Right forelimb (tissue), 1 donor: ENCODE data around the gene EFNA4.

Experiments
- DNase-seq: peaks from one replicate; pipeline ENCODE4 v3.0.0-alpha.2; 2018

EFNA4 gene

DNA sequence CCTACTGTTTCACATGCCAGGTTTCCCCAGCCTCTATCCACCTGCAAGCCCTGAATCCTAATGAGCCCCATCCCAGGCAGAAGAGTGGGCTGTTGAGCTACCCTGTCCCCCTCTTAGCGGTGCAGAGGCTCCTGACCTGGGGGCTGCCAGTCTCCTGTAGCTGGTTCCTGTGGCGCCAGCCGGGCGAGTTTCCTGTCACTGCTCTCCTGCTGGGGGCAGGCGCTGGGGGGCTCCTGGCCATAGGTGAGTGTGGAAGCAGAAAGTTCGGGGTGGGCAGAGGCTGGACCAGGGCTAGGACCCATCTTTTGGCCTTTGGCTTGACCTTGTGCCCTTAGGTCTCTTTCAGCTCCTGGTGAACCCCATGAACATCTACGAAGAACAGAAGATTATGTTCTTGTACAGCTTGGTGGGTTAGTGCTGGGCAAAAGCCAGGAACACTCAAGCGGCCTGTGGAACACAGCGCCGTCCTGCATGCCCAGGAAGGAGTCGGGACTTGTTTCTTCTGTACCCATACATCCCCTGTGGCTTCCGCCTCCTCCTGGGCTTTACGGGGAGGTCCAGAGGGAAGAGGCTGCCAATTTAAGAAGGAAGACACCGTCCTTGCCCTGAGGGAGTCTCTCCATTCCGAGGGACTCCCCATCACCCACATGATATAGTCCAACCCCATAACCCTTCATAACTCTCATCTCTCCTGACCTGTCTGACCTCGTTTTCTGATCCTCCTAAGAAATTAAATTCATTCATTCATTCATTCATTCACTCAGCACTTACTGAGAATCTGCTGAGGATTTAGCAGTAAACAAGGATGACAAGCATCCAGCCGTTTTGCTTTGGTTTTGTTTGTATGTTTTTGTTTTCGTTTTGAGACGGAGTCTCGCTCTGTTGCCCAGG, 29.0 kb upstream of the EFNA4 start:
- DNase-seq = no peak

DNA sequence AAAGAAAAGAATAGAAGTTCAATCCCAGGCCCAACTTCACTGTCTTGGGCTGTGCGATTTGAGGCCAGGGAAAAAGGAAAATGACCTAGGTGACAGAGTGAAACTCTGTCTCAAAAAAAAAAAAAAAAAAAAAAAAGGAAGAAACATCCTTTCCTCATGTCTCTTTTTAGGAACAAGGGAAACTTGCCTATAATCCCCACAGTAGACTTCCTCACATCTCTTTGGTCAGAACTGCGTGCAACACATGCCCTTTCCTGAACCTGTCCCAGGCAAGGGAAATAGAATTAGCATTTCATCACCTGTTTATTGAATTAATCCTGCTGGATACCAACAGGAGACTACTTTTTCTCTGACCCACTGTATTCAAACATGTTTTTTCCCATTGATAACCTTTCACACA, 27.6 kb upstream of the EFNA4 start:
- DNase-seq = no peak

DNA sequence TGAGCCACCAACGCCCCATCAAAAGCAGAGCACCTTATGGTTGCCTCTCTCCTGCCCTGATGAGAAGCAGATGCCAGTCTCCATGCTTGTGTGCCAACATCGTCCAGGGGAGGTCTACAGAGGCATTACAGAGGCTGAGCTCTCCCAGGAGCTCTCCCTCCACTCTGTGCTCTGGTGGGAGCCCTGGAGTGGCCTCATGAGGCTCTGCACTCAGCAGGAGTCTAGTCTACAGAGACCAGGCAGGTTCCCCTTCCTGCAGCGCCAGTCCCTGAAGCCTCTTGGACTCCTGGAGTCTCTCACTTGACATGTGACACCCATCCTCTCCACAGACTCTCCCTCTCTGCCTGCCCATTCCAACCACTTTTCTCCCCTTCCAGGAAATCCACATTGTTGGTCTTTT, 26.5 kb upstream of the EFNA4 start:
- DNase-seq = no peak

DNA sequence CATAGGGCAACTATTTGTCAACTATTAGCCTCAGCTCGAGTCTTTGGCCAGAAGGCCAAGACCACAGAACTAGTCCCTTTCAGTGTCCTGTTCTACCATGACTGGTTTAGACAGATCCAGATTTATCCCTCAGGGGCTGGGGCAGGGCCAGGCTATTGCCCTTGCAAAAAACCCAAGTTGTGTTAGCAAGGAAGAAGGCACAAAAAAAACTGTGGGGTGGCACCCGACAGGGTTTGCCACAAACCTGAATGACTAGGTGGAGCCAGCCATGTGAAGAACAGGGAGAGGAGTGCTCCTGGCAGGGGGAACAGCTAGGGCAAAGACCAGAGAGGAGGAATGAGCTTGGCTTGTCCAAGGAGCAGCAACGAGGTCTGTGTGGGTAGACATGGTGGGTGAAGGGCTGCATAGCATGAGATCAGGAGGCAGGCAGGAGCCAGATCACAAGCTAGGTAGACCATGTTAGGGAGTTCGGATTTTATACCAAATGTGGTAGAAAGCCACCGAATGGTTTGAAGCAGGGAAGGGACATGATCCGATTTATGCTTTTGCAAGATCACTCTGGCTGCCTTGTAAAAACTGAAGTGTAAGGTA, 25.6 kb upstream of the EFNA4 start:
- no peak for DNase-seq

DNA sequence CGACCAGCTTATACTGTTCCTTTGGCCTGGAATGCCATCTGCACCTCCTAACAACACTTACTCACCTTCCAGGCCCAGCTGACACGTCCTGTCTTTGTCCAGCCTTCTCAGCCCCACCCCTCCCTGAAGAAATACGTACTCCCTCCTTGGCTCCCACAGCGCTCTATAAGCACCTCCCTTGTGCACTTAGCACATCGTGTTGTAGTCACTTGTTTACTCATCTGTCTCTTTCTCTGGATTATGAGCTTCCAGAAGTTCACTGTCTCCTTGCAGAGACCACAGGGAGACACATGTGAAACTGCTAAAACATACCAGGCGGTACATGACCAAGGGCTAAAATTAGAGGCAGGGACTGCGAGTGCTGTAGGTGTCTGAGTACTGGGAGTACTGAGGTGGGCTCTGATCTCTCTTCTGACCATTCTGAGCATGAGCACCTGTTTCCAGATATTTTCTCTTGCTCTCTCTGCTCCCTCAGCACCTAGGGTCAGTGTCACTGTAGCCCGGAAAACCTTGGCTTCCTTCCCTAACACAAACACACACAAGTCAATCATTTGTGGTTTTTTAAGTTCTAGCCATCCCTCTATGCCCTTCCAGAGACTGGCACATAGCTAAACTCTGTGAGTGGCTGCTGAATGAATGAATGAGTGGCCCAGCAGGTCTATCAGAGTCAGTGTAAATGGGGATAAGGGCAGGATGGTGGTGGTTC, 24.8 kb upstream of the EFNA4 start:
- DNase-seq = no peak

DNA sequence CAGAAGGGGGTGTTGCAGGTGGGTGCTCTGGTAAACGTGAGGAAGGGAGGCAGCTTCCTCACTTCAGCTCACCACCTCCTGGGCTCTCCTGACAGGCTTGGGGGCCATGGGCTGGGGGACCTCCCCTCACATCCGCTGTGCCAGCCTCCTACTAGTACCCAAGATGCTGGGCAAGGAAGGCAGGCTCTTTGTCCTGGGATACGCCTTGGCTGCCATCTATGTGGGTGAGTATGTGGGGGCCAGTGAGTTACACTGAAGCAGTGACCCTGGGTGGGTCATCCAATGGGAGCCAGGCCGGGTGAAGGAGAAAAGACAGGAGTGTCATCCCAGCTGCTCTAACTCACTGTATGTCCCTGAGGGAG, 24.3 kb upstream of the EFNA4 start:
- DNase-seq = no peak

DNA sequence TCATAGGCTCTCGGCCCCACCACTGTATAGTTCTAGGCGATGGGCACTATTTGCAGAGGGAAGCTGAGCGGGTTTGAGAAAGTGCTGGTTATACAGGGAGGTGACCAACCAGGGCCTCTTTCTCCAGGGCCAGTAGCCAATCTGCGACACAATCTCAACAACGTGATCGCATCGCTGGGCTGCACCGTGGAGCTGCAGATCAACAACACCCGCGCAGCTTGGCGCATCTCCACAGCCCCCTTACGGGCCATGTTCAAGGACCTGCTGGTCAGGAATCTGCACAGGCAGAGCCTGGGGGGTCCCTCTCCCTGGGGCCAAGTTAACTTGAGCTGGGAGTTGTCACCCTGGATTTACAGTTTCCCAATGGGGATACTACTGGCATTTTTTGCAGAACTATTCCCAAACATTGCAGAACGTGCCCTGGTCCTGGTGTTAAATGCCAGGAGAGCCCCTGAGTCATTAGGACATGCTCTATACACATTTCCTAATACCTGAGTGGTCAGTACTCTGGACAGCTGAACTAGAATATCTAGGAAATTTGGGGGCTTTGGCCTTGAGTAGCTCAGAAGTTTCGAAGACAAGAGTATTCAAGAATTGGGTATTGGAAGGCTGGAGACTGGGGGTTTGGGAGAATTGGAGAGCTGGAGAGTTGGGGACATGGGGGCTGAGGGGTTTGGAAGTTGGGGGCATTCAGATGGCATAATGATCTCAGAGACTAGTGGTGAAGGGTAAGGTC, 23.0 kb upstream of the EFNA4 start:
- no peak for DNase-seq

DNA sequence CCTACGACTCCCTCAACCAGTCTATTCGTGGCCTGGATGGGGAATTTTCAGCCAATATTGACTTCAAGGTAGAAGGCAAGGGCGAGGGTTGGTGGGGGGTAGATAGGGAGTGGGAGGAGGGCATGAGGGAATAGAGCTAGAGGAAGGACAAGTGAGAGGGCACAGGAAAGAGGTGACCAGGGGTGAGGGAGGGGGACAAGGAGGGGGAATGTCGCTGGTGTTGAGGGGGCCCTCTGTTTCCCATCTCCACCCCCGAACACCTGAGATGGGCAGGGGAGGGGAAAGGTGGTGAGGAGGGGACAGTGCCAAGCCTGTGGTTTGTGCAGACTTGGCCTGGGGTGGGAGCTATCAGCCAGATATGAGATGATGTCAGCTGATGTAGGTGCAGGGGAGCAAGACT, 20.8 kb upstream of the EFNA4 start:
- DNase-seq = no peak

DNA sequence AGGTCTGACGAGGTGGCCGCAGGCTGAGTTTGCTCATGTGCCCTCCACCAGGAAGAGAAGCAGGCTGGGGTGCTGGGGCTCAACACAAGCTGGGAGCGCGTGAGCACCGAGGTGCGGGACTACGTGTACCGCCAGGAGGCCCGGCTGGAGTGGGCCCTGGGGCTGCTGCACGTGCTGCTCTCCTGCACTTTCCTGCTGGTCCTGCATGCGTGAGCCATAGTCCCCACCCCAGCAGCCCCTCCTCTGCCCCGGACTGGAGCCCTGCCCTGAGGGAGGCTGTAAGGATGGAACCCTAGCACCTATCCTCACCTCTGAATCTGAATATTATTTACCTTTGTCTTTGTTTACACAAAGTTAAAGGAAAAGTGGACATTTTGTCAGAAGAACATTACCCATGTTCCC, 20.2 kb upstream of the EFNA4 start:
- DNase-seq = no peak

DNA sequence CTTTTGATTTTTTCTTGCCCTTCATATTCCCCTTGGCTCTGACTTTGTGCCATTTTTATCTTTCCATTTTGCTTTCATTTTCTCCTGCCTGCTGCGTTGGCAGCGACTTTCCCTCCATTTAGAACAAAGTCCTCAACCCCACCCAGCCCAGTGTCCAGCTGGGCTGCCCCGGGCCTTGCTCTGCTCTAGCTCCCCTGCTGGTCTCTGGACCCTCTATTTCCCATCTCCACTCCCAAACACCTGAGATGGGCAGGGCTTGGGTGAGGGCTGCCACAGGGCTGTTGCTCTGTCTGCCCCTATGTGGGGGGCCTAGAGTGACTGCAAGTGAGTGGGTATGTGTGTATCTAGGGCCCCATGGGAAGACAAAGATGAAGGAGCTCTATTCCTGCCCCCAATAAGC, 19.7 kb upstream of the EFNA4 start:
- no peak for DNase-seq

DNA sequence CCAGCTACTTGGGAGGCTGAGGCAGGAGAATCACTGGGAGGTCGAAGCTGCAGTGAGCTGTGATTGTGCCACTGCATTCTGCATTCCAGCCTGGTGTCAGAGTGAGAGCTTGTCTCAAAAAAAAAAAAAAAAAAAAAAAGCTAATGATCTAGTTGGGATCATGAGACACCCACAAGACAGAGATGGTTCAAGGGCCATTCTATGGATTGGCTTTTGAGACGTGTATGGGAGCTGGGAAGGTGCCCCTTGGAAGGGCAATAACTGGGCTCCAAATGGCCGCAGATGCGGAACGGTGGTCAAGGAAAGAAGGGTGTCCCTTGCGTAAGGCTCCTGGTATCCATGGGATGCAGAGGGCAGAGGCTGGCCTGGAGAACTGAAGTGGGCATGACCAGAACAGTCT, 19.2 kb upstream of the EFNA4 start:
- no peak for DNase-seq

DNA sequence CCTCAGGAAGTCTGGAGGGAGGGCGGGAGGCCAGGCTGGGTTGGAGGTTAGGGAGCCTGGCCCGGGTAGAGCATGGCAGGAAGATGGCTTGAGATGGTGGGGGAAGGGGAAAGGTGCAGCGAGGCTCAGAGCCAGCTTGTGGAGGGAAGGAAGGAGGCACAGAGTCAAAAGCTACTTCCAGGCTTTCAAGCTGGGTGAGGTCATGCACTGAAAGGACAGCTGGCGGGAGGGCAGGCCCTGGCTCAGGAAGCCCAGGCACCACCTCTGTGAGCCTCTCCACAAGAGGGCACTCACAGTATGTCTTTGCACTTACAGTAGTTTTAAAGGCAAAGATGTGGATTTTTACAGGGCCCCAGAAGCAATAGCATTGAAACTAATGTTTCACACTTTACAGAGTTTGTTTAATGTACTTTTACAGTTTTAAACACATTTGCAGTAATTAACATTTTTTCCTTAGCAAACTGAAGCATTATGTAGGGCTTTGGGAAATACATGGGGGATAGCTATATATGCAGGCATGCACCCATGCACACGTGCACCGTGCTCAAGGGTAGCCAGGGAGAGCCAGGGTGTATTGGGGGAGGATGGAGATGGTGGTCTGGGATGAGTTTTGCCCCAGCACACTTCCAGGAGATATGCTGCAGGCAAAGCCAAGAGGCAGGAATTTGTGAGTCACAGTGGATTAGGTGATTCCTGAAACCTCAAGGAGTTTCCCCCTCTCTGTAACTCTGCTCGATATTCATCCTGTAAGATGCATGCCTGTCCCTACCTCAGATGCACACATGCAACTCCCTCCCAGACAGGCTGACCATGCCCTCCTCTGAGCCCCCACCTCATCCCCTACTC, 18.5 kb upstream of the EFNA4 start:
- peak; percentile 69 for DNase-seq

DNA sequence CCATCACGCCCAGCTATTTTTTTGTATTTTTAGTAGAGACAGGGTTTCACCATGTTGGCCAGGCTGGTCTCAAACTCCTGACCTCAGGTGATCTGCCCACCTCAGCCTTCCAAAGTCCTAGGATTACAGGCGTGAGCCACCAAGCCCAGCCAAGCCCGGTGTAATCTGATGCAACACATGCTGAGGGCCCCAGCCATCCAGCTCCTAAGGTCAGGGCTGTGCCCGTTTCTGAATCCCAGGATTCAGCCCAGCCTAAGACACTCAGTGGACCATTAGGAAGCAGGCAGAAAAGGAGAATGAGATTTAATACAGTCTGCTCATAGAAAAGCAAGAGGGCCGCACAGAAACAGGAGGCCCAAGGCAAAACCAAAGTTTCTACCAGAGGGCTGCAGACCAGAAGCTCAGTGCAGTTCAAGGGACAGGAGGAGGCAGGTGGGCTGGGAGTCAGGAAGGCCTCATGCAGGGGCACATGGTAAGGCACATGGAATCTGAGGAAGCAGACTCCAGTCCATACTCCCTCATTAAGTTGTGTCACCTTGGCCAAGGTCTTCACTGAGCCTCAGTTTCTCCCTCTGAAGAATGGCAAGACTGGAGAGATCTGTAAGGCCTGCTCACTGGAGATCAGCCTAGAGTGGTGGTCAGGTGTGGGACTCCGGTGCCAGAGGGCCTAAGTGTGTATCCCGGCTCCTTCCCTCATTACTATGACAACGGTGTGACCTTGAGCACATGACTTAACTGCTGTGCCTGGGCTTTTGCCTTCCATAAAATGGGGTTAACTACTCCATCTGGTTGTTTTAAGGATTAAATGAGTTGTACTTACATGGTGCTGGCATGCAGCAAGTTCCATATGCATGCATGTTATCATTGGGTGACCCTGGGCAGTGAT, 14.8 kb upstream of the EFNA4 start:
- DNase-seq = no peak

DNA sequence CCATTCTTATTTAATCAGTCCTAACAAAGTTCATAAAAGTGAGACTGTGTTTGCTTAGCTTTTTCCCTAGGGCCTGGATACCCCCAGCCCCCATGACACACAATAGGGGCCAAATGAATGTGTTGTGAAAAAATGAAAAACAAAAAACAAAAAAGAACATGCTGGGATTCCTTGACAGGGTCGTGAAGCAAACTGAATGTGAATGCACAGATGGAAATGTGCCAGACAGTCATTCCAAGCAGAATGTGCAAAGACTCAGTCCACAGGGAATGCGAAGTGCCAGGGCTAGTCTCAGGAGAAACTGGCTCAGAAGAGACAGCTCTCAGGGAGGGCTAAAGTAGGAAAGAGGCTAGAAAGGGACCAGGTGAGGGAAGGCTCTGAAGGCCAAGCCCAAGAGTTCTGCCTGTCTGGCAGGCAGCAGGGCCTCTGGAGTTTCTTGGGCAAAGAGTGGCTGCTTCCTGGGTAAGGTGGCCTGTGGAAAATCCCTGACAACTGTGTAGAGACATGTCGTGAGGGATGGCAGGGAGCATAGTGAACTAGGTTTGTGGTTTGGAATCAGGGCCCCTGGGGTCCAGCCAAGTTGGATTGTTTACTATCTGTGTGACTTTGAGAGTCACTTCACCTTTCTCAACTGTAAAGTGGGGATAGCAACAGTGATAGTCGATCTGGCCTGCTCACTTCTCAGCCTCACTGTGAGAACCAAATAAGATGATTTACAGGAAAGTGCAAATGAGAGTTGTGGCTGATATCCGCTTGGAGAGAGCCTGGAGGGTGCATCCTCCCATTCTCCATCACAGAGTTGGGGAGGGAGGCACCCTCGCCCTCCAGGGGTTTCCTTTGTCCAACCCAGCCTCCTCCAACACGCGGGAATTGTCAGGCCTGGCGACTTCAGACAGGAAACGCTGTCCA, 13.6 kb upstream of the EFNA4 start:
- DNase-seq = no peak

DNA sequence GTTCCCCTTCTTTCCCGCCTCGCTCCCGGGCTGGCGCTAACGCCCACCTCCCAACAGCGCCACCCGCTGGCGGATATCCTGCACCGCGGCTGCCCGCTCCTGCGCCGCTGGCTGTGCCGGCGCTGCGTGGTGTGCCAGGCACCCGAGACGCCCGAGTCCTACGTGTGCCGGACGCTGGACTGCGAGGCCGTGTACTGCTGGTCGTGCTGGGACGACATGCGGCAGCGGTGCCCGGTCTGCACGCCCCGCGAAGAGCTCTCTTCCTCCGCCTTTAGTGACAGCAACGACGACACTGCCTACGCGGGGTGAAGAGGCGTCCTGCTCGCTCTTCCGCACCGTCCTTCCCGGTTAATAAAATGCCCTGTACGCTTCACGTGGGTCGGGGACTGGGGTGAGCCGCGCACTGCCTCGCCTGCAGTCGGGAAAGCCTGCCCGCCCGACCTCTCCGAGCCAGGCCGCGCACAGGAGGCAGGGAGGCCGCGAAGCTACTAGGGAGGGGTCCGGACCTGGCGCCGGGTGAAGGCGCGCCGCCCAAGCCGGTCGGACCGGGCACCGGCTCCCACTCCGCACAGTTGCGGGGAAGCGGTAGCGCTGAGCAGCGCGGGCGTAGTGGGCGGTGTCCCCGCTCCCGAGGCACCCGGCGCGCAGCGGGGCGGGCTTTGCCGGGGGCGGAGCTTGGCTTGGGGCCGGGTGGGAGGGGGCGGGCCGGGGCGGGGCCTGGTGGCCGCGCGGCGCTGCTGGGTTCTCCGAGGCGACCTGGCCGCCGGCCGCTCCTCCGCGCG, 12.8 kb upstream of the EFNA4 start, which contains the start of gene ADAM15:
ADAM15 (plus strand) TSS at position 757 of the 782 bp plus-strand sequence. CDS start 71 bp downstream, outside the sequence.
- DNase-seq = peak; percentile 91

DNA sequence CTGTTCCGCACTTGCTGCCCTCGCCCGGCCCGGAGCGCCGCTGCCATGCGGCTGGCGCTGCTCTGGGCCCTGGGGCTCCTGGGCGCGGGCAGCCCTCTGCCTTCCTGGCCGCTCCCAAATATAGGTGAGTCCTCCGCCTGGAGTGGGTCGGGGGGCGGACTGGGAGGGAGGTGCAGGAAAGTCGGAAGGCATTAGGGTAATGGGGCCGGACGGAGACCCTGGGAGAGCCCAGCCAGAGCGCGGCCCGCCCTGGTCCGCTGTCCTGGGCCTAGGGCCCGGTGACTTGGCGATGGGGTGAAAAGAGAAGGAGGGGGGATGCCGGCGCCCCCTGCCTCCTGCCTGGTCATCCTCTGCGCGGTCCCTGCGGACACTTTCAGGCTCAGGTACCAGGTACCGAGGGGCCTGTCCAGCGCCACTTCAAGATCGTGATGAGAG, 12.2 kb upstream of the EFNA4 start:
- no peak for DNase-seq

DNA sequence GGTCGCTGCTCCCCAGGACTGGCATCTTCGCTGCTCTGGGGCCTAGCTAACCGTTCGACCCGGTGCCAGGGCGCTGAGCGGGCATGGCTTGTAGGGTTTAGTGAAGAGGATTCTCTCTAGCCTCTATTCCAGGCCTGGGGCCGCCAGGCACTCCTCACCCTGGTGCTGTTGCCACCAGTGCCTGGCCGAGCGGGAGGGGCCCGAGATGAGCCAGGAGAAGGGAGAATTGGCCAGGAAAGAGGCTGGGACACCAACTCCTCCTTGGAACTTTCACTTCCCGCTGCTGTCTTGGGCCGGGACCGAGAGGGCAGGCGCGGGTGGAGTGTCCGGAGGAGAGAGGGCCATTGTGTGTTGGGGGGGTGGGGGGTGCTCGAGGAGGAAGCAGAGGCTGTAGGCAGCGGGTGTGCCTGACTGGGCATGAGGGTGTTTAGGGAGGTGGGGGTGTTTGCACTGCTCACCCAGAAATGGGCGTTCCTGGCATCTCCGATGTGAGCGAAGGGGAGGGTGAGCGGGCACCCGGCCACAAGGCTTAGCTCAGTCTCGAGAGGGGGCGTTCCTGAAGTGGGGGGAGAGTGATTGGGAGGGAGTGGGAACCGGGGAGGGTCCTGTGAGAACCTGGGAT, 11.7 kb upstream of the EFNA4 start:
- DNase-seq = peak; percentile 69
